NCI-H526 (cell line): Measurements from ENCODE around the gene MYCBPAP.

Experiments used
- DNase-seq, 2 experiments: peaks; one replicate each; lab custom pipeline; 2025; lab: John Stamatoyannopoulos, UW

The MYCBPAP gene

DNA sequence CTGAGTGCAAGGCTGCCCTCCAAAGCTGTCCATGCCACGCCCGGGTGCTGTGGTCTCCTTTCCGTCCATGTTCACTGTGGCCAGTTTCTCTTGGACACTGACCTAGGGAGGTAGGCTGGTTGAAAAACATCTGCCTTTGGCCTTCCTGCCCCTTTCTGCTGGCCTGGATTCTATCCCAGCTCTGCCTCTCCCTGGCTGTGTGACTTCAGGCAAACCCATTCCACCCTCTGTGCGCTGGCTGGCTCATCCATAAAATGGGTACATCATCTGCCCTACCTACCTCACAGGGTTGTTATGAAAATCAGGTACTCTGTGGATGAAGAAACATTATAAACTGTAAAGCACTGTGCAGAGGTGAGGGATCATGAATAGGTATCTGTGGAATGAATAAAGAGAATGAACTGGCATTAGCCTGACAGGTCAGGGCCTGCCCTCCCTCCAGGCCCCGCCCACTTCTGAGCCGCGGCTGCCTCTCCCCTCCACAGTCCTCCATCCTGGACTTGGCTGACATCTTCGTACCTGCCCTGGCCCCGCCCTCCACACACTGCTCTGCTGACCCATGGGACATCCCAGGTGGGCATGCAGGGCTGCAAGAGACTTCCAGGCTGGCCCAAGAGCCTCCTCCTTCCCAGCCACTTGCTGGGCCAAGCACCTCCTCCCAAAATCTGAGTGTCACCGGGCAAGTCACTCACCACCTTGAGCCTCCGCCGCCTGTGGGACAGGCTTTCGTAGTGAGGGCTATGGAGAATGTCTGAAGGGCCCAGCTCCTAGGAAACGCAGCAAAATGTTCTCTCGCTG lies 31.7 kb downstream of the MYCBPAP start:
- peak; percentile 43 to 83 for DNase-seq

GRCh38 chr17:50540560-50541401 lies 32.5 kb downstream of the MYCBPAP start:
- DNase-seq = no peak

DNA sequence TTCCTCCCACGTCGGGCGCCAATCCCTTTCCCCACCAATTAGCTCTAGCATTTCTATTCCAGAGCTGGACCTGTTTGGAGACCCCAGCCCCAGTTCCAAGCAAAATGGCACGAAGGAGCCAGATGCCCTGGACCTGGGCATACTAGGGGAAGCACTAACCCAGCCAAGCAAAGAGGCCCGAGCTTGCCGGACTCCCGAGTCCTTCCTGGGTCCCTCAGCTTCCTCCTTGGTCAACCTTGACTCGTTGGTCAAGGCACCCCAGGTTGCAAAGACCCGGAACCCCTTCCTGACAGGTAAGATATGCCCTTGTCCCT lies 33.1 kb downstream of the MYCBPAP start:
- no peak for DNase-seq

- peak; percentile 87 to 96 for DNase-seq
These were observed 33.8 kb downstream of the MYCBPAP start for GRCh38 chr17:50541716-50542688.

DNA sequence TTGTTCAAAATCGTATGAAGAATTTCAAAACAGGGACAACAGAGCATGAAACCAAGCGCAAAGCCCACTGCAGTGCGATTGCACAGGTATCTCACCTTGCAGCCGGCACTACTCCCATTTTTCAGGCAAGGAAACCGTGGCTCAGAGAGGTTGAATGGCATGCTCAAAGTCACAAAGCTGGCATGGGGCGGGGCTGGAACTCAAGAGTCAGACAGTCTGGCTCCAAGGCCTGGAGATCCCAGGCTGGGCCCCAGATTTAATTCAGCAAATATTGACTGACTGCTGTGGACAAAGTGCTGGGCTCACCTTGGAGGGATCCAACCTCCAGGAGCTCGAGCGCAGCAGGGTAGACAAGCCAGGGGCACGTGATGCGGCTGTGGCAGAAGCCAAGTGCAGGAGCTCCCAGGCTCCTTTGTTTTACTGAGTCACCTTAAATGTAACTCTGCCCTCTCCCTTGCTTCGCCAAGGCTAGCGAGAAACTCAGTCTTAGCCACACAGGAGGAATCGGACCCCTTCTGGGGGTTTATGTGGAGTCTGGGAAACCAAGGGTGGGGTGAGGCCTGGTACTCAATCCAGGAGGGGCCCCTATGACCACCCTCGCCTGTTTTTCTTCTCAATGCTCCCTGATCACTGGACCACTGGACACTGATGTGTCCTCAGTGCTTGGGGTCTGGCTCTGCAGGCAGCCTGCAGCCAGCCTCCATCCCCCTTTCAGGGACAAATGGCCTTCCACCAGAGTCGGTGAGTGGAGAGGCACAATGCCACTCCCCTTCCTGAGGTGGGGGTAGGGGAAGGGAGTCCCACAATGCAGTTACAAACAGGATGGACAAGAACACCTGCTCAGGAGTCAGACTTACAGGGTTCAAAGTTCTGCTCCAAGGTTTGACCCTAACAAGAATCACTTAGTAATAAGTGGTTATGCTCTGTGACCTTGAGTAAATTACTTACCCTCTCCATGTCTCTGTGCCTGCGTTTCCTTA lies 34.8 kb downstream of the MYCBPAP start:
- peak; percentile 84 to 92 for DNase-seq

- DNase-seq = no peak
These were observed 36.3 kb downstream of the MYCBPAP start for GRCh38 chr17:50544516-50544915.

GRCh38 chr17:50545311-50545710 lies 37.1 kb downstream of the MYCBPAP start:
- no peak for DNase-seq

GRCh38 chr17:50546701-50547034 lies 38.4 kb downstream of the MYCBPAP start:
- DNase-seq = no peak

- DNase-seq = peak; percentile 84 to 98
These were observed 38.9 kb downstream of the MYCBPAP start, which contains the start of gene SPATA20 for GRCh38 chr17:50547035-50547735. TSS of gene SPATA20 (plus strand) at chr17:50547174. CDS start at chr17:50547209, 35 bp downstream.

DNA sequence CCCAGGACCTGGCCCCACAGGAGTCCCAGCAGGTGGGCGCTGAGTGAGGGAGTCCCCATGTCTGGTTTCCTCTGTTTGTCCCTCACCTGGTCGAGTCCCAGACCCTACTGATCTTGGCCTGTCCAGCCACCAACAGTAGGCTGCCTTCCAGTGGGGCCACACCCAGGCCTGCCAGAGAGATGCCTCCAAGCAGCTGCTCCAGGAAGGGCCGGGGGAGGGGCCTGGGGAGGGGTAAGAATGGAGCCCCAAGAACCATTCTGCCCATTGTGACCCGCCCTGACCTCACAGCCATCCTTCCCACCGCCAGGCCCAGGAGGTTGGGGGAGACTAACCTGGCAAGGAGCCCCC lies 39.5 kb downstream of the MYCBPAP start:
- peak in 1 of 2 experiments; percentile 39 for DNase-seq

DNA sequence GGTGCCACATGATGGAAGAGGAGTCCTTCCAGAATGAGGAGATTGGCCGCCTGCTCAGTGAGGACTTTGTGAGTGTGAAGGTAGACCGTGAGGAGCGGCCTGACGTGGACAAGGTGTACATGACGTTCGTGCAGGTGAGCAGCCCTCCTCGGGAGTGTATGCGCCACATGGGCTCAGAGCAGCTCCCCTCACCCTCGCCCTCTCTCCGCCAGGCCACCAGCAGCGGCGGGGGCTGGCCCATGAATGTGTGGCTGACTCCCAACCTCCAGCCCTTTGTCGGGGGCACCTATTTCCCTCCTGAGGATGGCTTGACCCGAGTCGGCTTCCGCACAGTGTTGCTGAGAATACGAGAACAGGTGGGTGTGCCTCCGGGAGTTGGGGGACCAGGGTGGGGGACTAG lies 40.6 kb downstream of the MYCBPAP start:
- no peak for DNase-seq

- DNase-seq = no peak
These were observed 41.2 kb downstream of the MYCBPAP start for GRCh38 chr17:50549256-50549941.

GRCh38 chr17:50549969-50550368 lies 41.7 kb downstream of the MYCBPAP start:
- DNase-seq = no peak

GRCh38 chr17:50550661-50551432 lies 42.6 kb downstream of the MYCBPAP start:
- peak; percentile 76 to 95 for DNase-seq

DNA sequence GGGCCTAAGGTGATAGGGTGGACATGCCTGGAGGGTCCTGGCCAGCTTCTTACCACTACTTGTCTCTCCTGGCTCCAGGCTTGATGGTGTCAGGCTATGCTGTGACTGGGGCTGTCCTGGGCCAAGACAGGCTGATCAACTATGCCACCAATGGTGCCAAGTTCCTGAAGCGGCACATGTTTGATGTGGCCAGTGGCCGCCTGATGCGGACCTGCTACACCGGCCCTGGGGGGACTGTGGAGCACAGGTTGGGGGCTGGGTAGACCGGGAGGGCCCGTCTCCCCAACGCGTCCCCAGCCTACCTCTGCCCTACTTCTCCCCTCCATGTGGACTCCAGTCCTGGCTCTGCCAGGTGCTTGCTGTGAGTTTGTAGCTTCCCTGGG lies 43.2 kb downstream of the MYCBPAP start:
- DNase-seq = no peak

- no peak for DNase-seq
These were observed 43.6 kb downstream of the MYCBPAP start for GRCh38 chr17:50551884-50552283.

GRCh38 chr17:50554201-50554600 lies 46.0 kb downstream of the MYCBPAP start:
- no peak for DNase-seq

DNA sequence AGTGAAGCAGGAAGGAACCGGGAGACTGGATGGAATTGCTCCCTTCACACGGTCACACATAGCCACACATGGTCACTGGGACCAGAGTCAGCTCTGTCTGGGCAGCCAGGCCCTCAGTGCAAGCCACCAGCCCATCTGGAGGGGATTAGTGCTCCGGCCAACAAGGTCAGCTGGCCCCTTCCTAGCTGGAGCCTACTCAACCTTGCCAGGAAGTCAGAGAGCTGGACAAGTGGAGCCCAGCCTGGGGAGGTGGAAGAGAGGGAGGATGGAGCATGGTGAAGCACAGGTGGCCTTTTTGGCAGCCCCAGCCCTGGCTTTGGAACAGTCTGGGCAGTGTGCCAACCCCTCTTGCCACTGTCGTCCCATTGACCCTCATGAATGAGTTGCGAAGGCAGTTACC lies 48.6 kb downstream of the MYCBPAP start:
- DNase-seq = no peak

- DNase-seq = no peak
These were observed 49.4 kb downstream of the MYCBPAP start for GRCh38 chr17:50557630-50558029.
